Measurements from ENCODE around the gene ART4.

ART4 gene

GRCh38 chr12:14846042-14846587 lies 2.8 kb upstream of the ART4 start:
- Histone ChIP-seq H3K4me3 (no peak overlapping the region), H3K27ac (peak overlapping the region in 1 of 2 donors; percentile 64)
- no peak for TF ChIP-seq CTCF (IDR thresholded peaks at IDR 0.05)
- DNase-seq (ENCODE audit: low spot score) = no peak

DNA sequence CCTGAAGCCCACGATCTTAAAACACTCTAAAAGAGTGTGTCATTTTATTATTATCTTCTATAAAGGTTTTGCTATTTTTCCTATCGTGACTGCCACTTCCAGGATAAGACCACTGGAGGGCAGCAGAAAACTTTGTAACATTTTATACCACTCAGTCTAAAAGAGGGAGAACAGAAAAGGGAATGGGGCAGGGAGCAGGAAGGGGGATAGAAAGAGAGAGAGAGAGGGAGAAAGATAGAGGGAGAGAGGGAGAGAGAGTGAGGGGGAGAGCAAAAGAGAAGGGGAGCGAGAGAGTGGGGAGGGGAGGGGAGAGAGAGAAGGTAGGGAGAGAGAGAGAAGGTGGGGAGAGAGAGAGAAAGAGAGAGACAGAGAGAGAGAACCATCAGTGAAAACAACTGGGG lies 2.0 kb upstream of the ART4 start:
- TF ChIP-seq CTCF (IDR thresholded peaks at IDR 0.05) = peak; percentile 69
- no peak for DNase-seq (ENCODE audit: low spot score)
- Histone ChIP-seq H3K27ac (peak overlapping the region in 1 of 2 donors; percentile 28), H3K4me3 (no peak overlapping the region)

- no peak for DNase-seq (ENCODE audit: low spot score)
- no peak for TF ChIP-seq CTCF (IDR thresholded peaks at IDR 0.05)
- Histone ChIP-seq H3K27ac (peak overlapping the region in 1 of 2 donors; percentile 13), H3K4me3 (no peak overlapping the region)
These were observed 1.1 kb upstream of the ART4 start for GRCh38 chr12:14844401-14844800.

- Histone ChIP-seq H3K4me3 (peak overlapping the region; percentile 59), H3K27ac (peak overlapping the region; percentile 89 to 90)
- no peak for DNase-seq (ENCODE audit: low spot score)
- no peak for TF ChIP-seq CTCF (IDR thresholded peaks at IDR 0.05)
These were observed 1.0 kb downstream of the ART4 start for GRCh38 chr12:14842315-14842714.

DNA sequence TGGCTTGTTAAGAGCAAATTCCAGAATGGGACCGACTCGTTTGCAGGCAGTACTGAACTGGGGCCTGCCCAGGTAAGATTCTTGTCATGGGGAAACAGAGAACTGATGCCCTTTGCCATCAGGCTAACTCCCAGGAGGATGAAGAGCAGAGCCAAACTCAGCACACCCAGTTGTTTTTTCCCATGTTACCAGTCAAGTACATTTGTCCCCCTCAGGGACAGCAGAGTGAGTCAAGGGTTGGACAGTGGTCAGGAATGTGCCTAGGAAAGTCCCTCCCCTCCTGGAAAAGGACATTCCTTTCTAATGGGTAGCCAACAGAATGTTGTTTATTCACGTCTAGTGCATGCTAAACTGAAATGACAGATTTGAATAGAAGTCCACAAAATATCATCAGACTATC lies 1.6 kb downstream of the ART4 start:
- no peak for TF ChIP-seq CTCF (IDR thresholded peaks at IDR 0.05)
- peak; percentile 86 for DNase-seq (ENCODE audit: low spot score)
- peak overlapping the region; percentile 59 for H3K4me3 ChIP-seq
- H3K27ac ChIP-seq = peak overlapping the region; percentile 89 to 90

DNA sequence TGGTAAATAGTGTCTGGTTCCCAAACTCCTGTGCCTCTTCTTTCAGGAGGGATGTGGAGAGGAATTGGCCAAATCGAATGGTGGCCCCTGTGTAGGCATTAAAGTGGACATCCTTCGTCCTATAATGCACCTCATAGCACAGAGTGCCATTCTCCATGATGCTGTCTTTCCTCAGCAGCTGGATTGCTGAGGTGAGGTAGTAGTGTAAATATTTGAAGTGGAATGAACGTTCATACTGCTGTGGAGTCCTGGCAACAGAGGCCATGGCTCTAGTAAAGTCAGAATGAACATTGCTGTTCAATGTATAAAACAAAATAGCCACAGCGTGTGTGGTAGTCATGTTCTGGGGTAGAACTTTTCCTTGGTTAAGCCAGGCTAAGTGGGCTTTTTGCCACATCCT lies 2.7 kb downstream of the ART4 start:
- DNase-seq (ENCODE audit: low spot score) = no peak
- peak overlapping the region; percentile 89 to 90 for H3K27ac ChIP-seq
- H3K4me3 ChIP-seq = peak overlapping the region; percentile 59
- no peak for TF ChIP-seq CTCF (IDR thresholded peaks at IDR 0.05)

DNA sequence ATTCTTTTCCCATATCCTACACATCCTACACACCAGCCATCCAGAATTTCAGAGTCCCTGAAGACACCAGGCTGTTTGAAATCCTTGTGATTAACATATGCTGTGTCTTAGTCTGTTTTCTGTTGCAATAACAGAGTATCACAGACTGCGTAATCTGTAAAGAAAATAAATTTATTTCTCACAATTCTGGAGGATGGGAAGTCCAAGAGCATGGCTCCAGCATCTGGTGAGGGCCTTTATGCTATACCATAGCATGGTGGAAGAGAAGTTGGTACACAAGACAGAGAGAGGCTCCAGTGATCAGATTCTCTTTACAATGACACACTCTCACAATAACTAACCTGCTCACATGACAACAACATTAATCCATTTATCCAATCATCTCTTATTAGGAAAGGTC lies 4.1 kb downstream of the ART4 start:
- Histone ChIP-seq H3K27ac (no peak overlapping the region), H3K4me3 (no peak overlapping the region)
- TF ChIP-seq CTCF (IDR thresholded peaks at IDR 0.05) = no peak
- DNase-seq (ENCODE audit: low spot score) = no peak

Data from coronary artery (tissue), 2 donors.